ENCODE measurements around the gene TRRAP.

Gene TRRAP

GRCh38 chr7:98879198-98879978 lies 1.1 kb downstream of the TRRAP start (continued):
- no peak for TF ChIP-seq ZNF280C (tag by site-specific recombination; IDR thresholded peaks at IDR 0.05)
- no peak for TF ChIP-seq WT1 (tag by site-specific recombination; IDR thresholded peaks at IDR 0.05)
- TF ChIP-seq ZSCAN23 (tag by site-specific recombination; IDR thresholded peaks at IDR 0.05), result no peak
- TF ChIP-seq ZBTB7A (tag by site-specific recombination; IDR thresholded peaks at IDR 0.05; ENCODE audit: low read depth), result peak; percentile 7; the same call in 1 of the 2 replicates
- no peak for TF ChIP-seq ZNF19 (tag by site-specific recombination; IDR thresholded peaks at IDR 0.05; ENCODE audit: low read depth)
- TF ChIP-seq ZNF792 (tag by site-specific recombination; IDR thresholded peaks at IDR 0.05), result no peak
- peak; percentile 76 for TF ChIP-seq PRDM10 (tag by site-specific recombination; IDR thresholded peaks at IDR 0.05)
- no peak for TF ChIP-seq ZNF292 (tag by site-specific recombination; IDR thresholded peaks at IDR 0.05; ENCODE audit: borderline replicate concordance, low read depth)
- TF ChIP-seq ELK4 (IDR thresholded peaks at IDR 0.05; ENCODE audit: borderline replicate concordance, low read depth, low read length), result no peak
- TF ChIP-seq ZNF76 (tag by site-specific recombination; IDR thresholded peaks at IDR 0.05; ENCODE audit: borderline replicate concordance, low read depth), result no peak
- TF ChIP-seq KLF8 (tag by site-specific recombination; IDR thresholded peaks at IDR 0.05), result no peak
- TF ChIP-seq ZNF707 (tag by site-specific recombination; IDR thresholded peaks at IDR 0.05), result no peak
- no peak for TF ChIP-seq ZNF571 (tag by site-specific recombination; IDR thresholded peaks at IDR 0.05)
- TF ChIP-seq ZNF362 (tag by site-specific recombination; IDR thresholded peaks at IDR 0.05), result no peak
- TF ChIP-seq EGR2 (tag by site-specific recombination; IDR thresholded peaks at IDR 0.05; ENCODE audit: low read depth), result 0 out of 2 replicates have a peak, but pooled peaks have one; percentile 2
- TF ChIP-seq ZNF426 (tag by site-specific recombination; IDR thresholded peaks at IDR 0.05), result no peak
- TF ChIP-seq ZBTB21 (tag by site-specific recombination; IDR thresholded peaks at IDR 0.05), result no peak
- peak; percentile 55; the same call in 1 of the 2 replicates for TF ChIP-seq PATZ1 (tag by site-specific recombination; IDR thresholded peaks at IDR 0.05)
- TF ChIP-seq ZNF341 (tag by site-specific recombination; IDR thresholded peaks at IDR 0.05; ENCODE audit: low read depth), result no peak
- TF ChIP-seq ZNF654 (tag by site-specific recombination; IDR thresholded peaks at IDR 0.05; ENCODE audit: low read depth), result no peak
- TF ChIP-seq YY1 (tag by site-specific recombination; IDR thresholded peaks at IDR 0.05), result no peak
- no peak for TF ChIP-seq HOXC10 (CRISPR knock-in tag; IDR thresholded peaks at IDR 0.05)
- TF ChIP-seq ZNF324 (tag by site-specific recombination; IDR thresholded peaks at IDR 0.05), result no peak
- no peak for TF ChIP-seq ZNF549 (tag by site-specific recombination; IDR thresholded peaks at IDR 0.05)
- TF ChIP-seq HIC1 (tag by site-specific recombination; IDR thresholded peaks at IDR 0.05), result no peak
- no peak for TF ChIP-seq ZNF16 (tag by site-specific recombination; IDR thresholded peaks at IDR 0.05; ENCODE audit: low read depth)
- TF ChIP-seq ZNF114 (tag by site-specific recombination; IDR thresholded peaks at IDR 0.05), result no peak
- no peak for TF ChIP-seq FEZF1 (tag by site-specific recombination; IDR thresholded peaks at IDR 0.05)

Data from HEK293 (cell line).